HepG2 (cell line): ENCODE results near the gene ADAMTSL3. TPM values are rescaled to one million over a fixed set of nuclear protein-coding genes. Genes with fewer than 3 reads are reported as not detected.
"Not testable (repeated sequence)": the region's sequence is repeated elsewhere in the genome, so short reads cannot be mapped to it uniquely, and the experiment has no call there.

Source experiments
- ATAC-seq: fragments of 200-7000 bp; cut with Tn5 transposase; 3 replicates; pipeline ENCODE4 v1.9.1; 2020; ENCODE audit warnings: mild to moderate bottlenecking, moderate library complexity
- BruUV-seq: library from RNA; stranded (reverse); fragments of 400-500 nt; replicated peaks from 2 replicates; lab custom pipeline; 2021; lab: Mats Ljungman, UMichigan
- CTCF ChIA-PET: fragments of 300-600 bp; formaldehyde crosslinking; extraction: SDS; loops from one replicate; lab custom pipeline; 2021; ENCODE audit warnings: low total read pairs, inconsistent platforms, low intra/inter-chr PET ratio; lab: Yijun Ruan, JAX
- POLR2A ChIA-PET: fragments of 350-600 bp; sonication (Branson Sonifier 250); formaldehyde crosslinking; loops from one replicate; lab custom pipeline; 2020; ENCODE audit warnings: antibody characterized with exemption, inconsistent platforms; lab: Yijun Ruan, JAX
- DNase-seq: peaks from one replicate; pipeline ENCODE4 v3.0.0-alpha.2; 2015; ENCODE audit warnings: low spot score
- FAIRE-seq: peaks from 3 replicates; lab custom pipeline; 2011; peaks lifted over from hg19 to GRCh38; lab: Jason Lieb, UNC
- H2AFZ ChIP-seq: one replicate; pipeline ENCODE4 v1.6.1; 2011; ENCODE audit warnings: low read length, inconsistent platforms
- H3K27ac ChIP-seq: fragments of 300-600 bp; 3 replicates; pipeline ENCODE4 v1.8.0; 2011; ENCODE audit warnings: mixed run types, mild to moderate bottlenecking, mixed read lengths, low read length, inconsistent platforms; ENCODE audit not compliant: insufficient read depth; ENCODE audit errors: extremely low read length
- H3K27me3 ChIP-seq, 2 experiments: fragments of 200-600 bp in 1 of 2; 2 replicates in 1 of 2; 3 replicates in 1 of 2; pipeline versions ENCODE4 v1.6.0 to v1.8.0; 2011; ENCODE audit warnings: low read length in 2 of 2, mild to moderate bottlenecking in 2 of 2, moderate library complexity in 2 of 2, inconsistent platforms in 1 of 2; ENCODE audit not compliant: insufficient read depth in 2 of 2, control insufficient read depth in 1 of 2
- H3K36me3 ChIP-seq, 2 experiments: fragments of 200-600 bp in 1 of 2; replicated peaks in 1 of 2; 2 replicates in 1 of 2; 3 replicates in 1 of 2; pipeline versions ENCODE4 v1.5.1 to v1.8.0; 2011; ENCODE audit warnings: low read length in 2 of 2, inconsistent platforms in 1 of 2; ENCODE audit not compliant: insufficient read depth in 2 of 2, control insufficient read depth in 1 of 2
- H3K4me1 ChIP-seq: 2 replicates; pipeline ENCODE4 v1.5.1; 2012; ENCODE audit warnings: low read length, inconsistent platforms; ENCODE audit not compliant: insufficient read depth
- H3K4me2 ChIP-seq: 2 replicates; pipeline ENCODE4 v1.6.0; 2011; ENCODE audit warnings: low read depth, low read length, inconsistent platforms
- H3K4me3 ChIP-seq, 3 experiments: fragments of 200-600 bp in 1 of 3; sonication (generic), shearing (Covaris generic) in 1 of 3; replicated peaks in 1 of 3; 2 replicates each; pipeline ENCODE4 v1.5.1; 2011 to 2016; ENCODE audit warnings: low read length in 3 of 3, inconsistent platforms in 2 of 3, low read depth in 2 of 3, mild to moderate bottlenecking in 2 of 3, control low read depth in 1 of 3, mixed read lengths in 1 of 3; ENCODE audit not compliant: insufficient read depth in 1 of 3
- H3K79me2 ChIP-seq: one replicate; pipeline ENCODE4 v1.6.1; 2011; ENCODE audit warnings: low read length, inconsistent platforms; ENCODE audit not compliant: insufficient read depth
- H3K9ac ChIP-seq: 2 replicates; pipeline ENCODE4 v1.6.0; 2011; ENCODE audit warnings: mild to moderate bottlenecking, low read depth, low read length, inconsistent platforms; ENCODE audit not compliant: insufficient read depth
- H3K9me3 ChIP-seq: 2 replicates; pipeline ENCODE4 v1.5.1; 2012; ENCODE audit warnings: mild to moderate bottlenecking, low read length
- H4K20me1 ChIP-seq: 2 replicates; pipeline ENCODE4 v1.6.0; 2011; ENCODE audit warnings: inconsistent platforms, mild to moderate bottlenecking, low read length, moderate library complexity; ENCODE audit not compliant: insufficient read depth
- BRCA1 ChIP-seq: sonication (generic); formaldehyde crosslinking; IDR thresholded peaks from 2 replicates; pipeline ENCODE4 v1.4.0; 2020; ENCODE audit warnings: missing genetic modification reagents
- CBX1 ChIP-seq: IDR thresholded peaks from one replicate; pipeline ENCODE4 v1.6.1; 2016; ENCODE audit warnings: antibody characterized with exemption, low read depth
- DDIT3 ChIP-seq: sonication (generic); formaldehyde crosslinking; IDR thresholded peaks from 2 replicates; pipeline ENCODE4 v1.4.0; 2020; ENCODE audit warnings: mild to moderate bottlenecking, missing genetic modification reagents
- FOXP1 ChIP-seq, 2 experiments: fragments of 450-650 bp in 1 of 2; IDR thresholded peaks; 2 replicates each; pipeline ENCODE4 v1.6.1; 2017 to 2018; ENCODE audit warnings: antibody characterized with exemption in 1 of 2
- HOXA5 ChIP-seq: sonication (generic); formaldehyde crosslinking; IDR thresholded peaks from 2 replicates; pipeline ENCODE4 v1.4.0; 2020; ENCODE audit warnings: missing genetic modification reagents
- MBNL3 ChIP-seq: fragments of 250-450 bp; sonication (Bioruptor Pico); conservative IDR thresholded peaks from 2 replicates; pipeline ENCODE4 v1.8.0; 2022; ENCODE audit warnings: mild to moderate bottlenecking, inconsistent platforms
- NONO ChIP-seq, 2 experiments: fragments of 450-650 bp in 1 of 2; sonication (generic) in 1 of 2; formaldehyde crosslinking in 1 of 2; IDR thresholded peaks in 1 of 2; conservative IDR thresholded peaks in 1 of 2; 2 replicates each; pipeline versions ENCODE4 v1.6.1 to v1.8.0; 2017 to 2022; ENCODE audit warnings: mild to moderate bottlenecking in 1 of 2, missing genetic modification reagents in 1 of 2, moderate library complexity in 1 of 2
- STAT5B ChIP-seq: sonication (generic); formaldehyde crosslinking; IDR thresholded peaks from 2 replicates; pipeline ENCODE4 v1.4.0; 2020; ENCODE audit warnings: missing genetic modification reagents
- WGBS: methylation state at CpG from one replicate; pipeline ENCODE4 v1.1.6; 2017; ENCODE audit warnings: low lambda C conversion rate; 5-methylcytosine and 5-hydroxymethylcytosine counted together
- in situ Hi-C: cut with HindIII; loops from 2 replicates; pipeline ENCODE4 v1.10.0; 2017; ENCODE audit warnings: low pct_unique_long_range_greater_than_20kb; ENCODE audit not compliant: extremely low pct_ligation_motif_present
- intact Hi-C: fragments of 100-400 bp; cut with micrococcal nuclease; formaldehyde crosslinking; loops from one replicate; pipeline ENCODE4 v1.10.0; 2022; ENCODE audit not compliant: unreplicated experiment
- polyA plus RNA-seq, 8 experiments: library from polyadenylated mRNA; depleted of rRNA in 3 of 8; stranded (reverse) in 7 of 8; unstranded in 1 of 8; fragments of >200 nt; fragmentation: Illumina TruSeq in 4 of 8; extraction: Trizol in 4 of 8; gene quantifications; 2 replicates each; pipeline versions ENCODE4 v1.2.1 to v1.2.3, GENCODE V29; 2011 to 2016; ENCODE audit warnings: low read depth in 4 of 8, missing spikeins in 1 of 8, mixed read lengths in 1 of 8; ENCODE audit not compliant: insufficient read depth in 1 of 8
- small RNA-seq, 3 experiments: library from RNA; depleted of rRNA; stranded (forward); fragments of <200 nt; gene quantifications; one replicate each; pipeline ENCODE3, GENCODE V24; 2012; ENCODE audit warnings: low read depth in 2 of 3, low replicate concordance in 1 of 3; ENCODE audit not compliant: insufficient read length in 3 of 3, insufficient read depth in 2 of 3
- total RNA-seq, 5 experiments: library from RNA; depleted of rRNA; stranded (reverse); fragments of >200 nt; fragmentation: Illumina TruSeq; extraction: Trizol; gene quantifications; 2 replicates each; pipeline ENCODE4 v1.2.3, GENCODE V29; 2016; ENCODE audit warnings: low read depth in 1 of 5

The ADAMTSL3 gene
- total and polyA plus RNA-seq, 2 of the 13 experiments (the other 11 are each of a cell fraction or from before 2014, with no cell fraction given) = 0.04 to 0.09 TPM

DNA sequence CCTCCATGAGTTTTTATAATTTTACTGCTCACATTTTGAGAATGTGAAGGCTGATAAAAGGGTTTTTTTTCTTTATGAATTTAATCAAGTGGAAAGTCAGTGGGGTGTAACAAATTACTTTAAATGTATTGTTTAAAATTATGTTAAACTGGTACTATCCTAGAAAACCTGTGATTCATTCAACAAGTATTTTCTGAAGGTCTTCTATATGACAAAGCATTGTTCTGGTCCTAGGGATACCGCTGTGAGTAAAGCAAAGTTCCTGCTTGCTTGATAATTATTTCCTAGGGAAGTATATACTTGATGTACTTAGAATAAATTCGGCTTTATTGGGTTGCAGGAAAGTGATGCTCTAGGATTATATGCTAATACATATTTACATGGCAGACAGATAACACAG, 428.8 kb downstream of the ADAMTSL3 start:
- H3K36me3 ChIP-seq = no peaks in the 10 kb centered on the region
- no TSS peak for BruUV-seq
- WGBS = 0% methylated on average over 2 of the region's 2 CpGs
- in situ Hi-C loops = no loop called here
- no peak overlapping the region for H2AFZ ChIP-seq
- ATAC-seq = no peak
- H3K4me3 ChIP-seq = no peak overlapping the region
- H3K79me2 ChIP-seq = no peaks in the 10 kb centered on the region
- intact Hi-C loops = no loop called here
- POLR2A ChIA-PET = no interaction called here
- H3K9ac ChIP-seq = no peak overlapping the region
- peaks cover 2 to 10% of the 10 kb centered on the region in 2 experiments; a peak in 3 of 5 replicates for H3K27me3 ChIP-seq
- no peak for FAIRE-seq
- no peak overlapping the region for H3K4me2 ChIP-seq
- CTCF ChIA-PET = no interaction called here
- no peak for DNase-seq
- H3K4me1 ChIP-seq = no peaks in the 10 kb centered on the region
- H3K27ac ChIP-seq = no peak overlapping the region
- TF ChIP-seq DDIT3 = no peak
- no peak for TF ChIP-seq STAT5B (CRISPR knock-in tag)
- TF ChIP-seq CBX1 = no peak
- no peak for TF ChIP-seq MBNL3 (CRISPR knock-in tag)
- TF ChIP-seq HOXA5 = no peak
- no peak for TF ChIP-seq NONO (IDR thresholded peaks at IDR 0.05)
- no peak for TF ChIP-seq NONO (CRISPR knock-in tag; conservative IDR thresholded peaks at IDR 0.05)
- no peak for TF ChIP-seq BRCA1 (CRISPR knock-in tag)
- no peak for TF ChIP-seq FOXP1 (IDR thresholded peaks at IDR 0.05)
- no peak for TF ChIP-seq FOXP1 (CRISPR knock-in tag; IDR thresholded peaks at IDR 0.05)
- H3K9me3 ChIP-seq = no peaks in the 10 kb centered on the region
- no peaks in the 10 kb centered on the region for H4K20me1 ChIP-seq

DNA sequence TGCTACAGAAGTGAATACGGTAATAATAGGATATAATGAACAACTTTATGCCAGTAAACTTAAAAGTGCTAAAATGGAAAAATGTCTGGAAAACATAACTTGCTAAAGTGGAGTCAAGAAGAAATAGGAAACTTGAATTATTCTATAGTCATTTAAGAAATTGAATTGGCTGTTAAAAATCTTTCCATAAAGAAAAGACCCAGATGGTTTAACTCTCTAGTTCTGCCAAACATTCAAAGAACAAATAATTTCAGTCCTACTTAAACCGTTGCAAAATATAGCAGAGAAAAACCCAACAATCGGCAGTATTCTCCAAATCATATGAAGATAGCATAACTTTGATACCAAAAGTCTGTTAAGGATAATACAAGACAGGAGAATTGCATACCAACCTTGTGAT, 432.1 kb downstream of the ADAMTSL3 start:
- intact Hi-C loops, H3K4me2 ChIP-seq, H3K9me3 ChIP-seq, ATAC-seq, H3K27ac ChIP-seq, CTCF ChIA-PET, H3K4me1 ChIP-seq, H3K36me3 ChIP-seq, H3K79me2 ChIP-seq, BruUV-seq, FAIRE-seq, H2AFZ ChIP-seq, in situ Hi-C loops, H3K27me3 ChIP-seq, POLR2A ChIA-PET, H4K20me1 ChIP-seq, H3K4me3 ChIP-seq, H3K9ac ChIP-seq, DNase-seq: not testable (repeated sequence)
- WGBS = 15% methylated on average over 3 of the region's 3 CpGs

Small RNAs within 50 kb of the gene (small RNA-seq; reads per million reads assigned to genes)
- gene RNU6-1339P = 0 to 0.97 (median 0.33) reads per million in 3 experiments
- 0 reads per million in 3 experiments for gene RNU6-401P

Other genes starting within 250 kb of the ADAMTSL3 start
- not detected in 2 replicates for gene SH3GL3, start 206.8 kb upstream of the ADAMTSL3 start, total RNA-seq (2016; rRNA removed; fragmentation: Illumina TruSeq; extraction: Trizol)
- gene SH3GL3, start 206.8 kb upstream of the ADAMTSL3 start, polyA plus RNA-seq (2011; rRNA removed) = not detected in 2 replicates